WTC11 (cell line): Measurements from ENCODE around the gene RPS6KA2. TPM values are rescaled to one million over a fixed set of nuclear protein-coding genes. Genes with fewer than 3 reads are reported as not detected.

Experiments
- ATAC-seq: fragments of 200-7000 bp; cut with Tn5 transposase; 2 replicates; pipeline ENCODE4 v1.10.0; 2021; ENCODE audit warnings: mild to moderate bottlenecking, moderate library complexity
- CTCF ChIA-PET: fragments of 300-600 bp; sonication (Branson Sonifier 250); formaldehyde crosslinking; loops from one replicate; lab custom pipeline; 2021; ENCODE audit warnings: antibody characterized with exemption; lab: Charles Lee
- POLR2A ChIA-PET: fragments of 350-600 bp; sonication (Branson Sonifier 250); formaldehyde crosslinking; loops from one replicate; lab custom pipeline; 2021; ENCODE audit warnings: antibody characterized with exemption; lab: Charles Lee
- DNase-seq: peaks from one replicate; pipeline ENCODE4 v3.0.0; 2021; ENCODE audit warnings: low spot score
- H3K27ac Mint-ChIP-seq: 2 replicates; pipeline ENCODE4 v1.8.0; 2021; ENCODE audit warnings: mixed read lengths
- H3K27me3 Mint-ChIP-seq: 2 replicates; pipeline ENCODE4 v1.8.0; 2021; ENCODE audit warnings: low read depth, mild to moderate bottlenecking, moderate library complexity, mixed read lengths
- H3K36me3 Mint-ChIP-seq: 2 replicates; pipeline ENCODE4 v1.8.0; 2021; ENCODE audit warnings: mixed read lengths
- H3K4me1 Mint-ChIP-seq: 2 replicates; pipeline ENCODE4 v1.8.0; 2022; ENCODE audit warnings: mixed read lengths
- H3K4me3 Mint-ChIP-seq: 2 replicates; pipeline ENCODE4 v1.8.0; 2021; ENCODE audit warnings: mild to moderate bottlenecking, moderate library complexity, mixed read lengths
- H3K9me3 Mint-ChIP-seq: 2 replicates; pipeline ENCODE4 v1.8.0; 2021; ENCODE audit warnings: mixed read lengths
- AR ChIP-seq: fragments of 250-450 bp; sonication (Bioruptor Pico); IDR thresholded peaks from 2 replicates; pipeline ENCODE4 v1.9.0; 2021; ENCODE audit warnings: mild to moderate bottlenecking
- CDX4 ChIP-seq: fragments of 250-450 bp; sonication (Bioruptor Pico); IDR thresholded peaks from 2 replicates; pipeline ENCODE4 v1.9.0; 2021; ENCODE audit warnings: moderate library complexity, mild to moderate bottlenecking, inconsistent platforms, borderline replicate concordance
- EMX1 ChIP-seq: fragments of 250-450 bp; sonication (Bioruptor Pico); IDR thresholded peaks from 2 replicates; pipeline ENCODE4 v1.8.0; 2021; ENCODE audit warnings: mild to moderate bottlenecking
- ESRRA ChIP-seq: sonication (generic); formaldehyde crosslinking; IDR thresholded peaks from 2 replicates; pipeline ENCODE4 v1.8.1; 2022; ENCODE audit warnings: mild to moderate bottlenecking, missing genetic modification reagents, borderline replicate concordance
- ETV6 ChIP-seq: sonication (generic); formaldehyde crosslinking; IDR thresholded peaks from 2 replicates; pipeline ENCODE4 v1.8.1; 2022; ENCODE audit warnings: mild to moderate bottlenecking, missing genetic modification reagents
- GRHL2 ChIP-seq: fragments of 250-450 bp; sonication (Bioruptor Pico); IDR thresholded peaks from 2 replicates; pipeline ENCODE4 v1.8.0; 2022; ENCODE audit warnings: mild to moderate bottlenecking, moderate library complexity; ENCODE audit not compliant: insufficient replicate concordance, severe bottlenecking
- HMGXB4 ChIP-seq: sonication (generic); formaldehyde crosslinking; IDR thresholded peaks from 2 replicates; pipeline ENCODE4 v1.8.1; 2023; ENCODE audit warnings: mild to moderate bottlenecking, moderate library complexity, missing genetic modification reagents
- IRF2 ChIP-seq: sonication (generic); formaldehyde crosslinking; IDR thresholded peaks from 2 replicates; pipeline ENCODE4 v1.8.0; 2022; ENCODE audit warnings: low read depth, missing genetic modification reagents, borderline replicate concordance
- MYBL2 ChIP-seq: sonication (generic); formaldehyde crosslinking; IDR thresholded peaks from 2 replicates; pipeline ENCODE4 v1.8.1; 2023; ENCODE audit warnings: mild to moderate bottlenecking, moderate library complexity, missing genetic modification reagents
- OVOL2 ChIP-seq: fragments of 250-450 bp; sonication (Bioruptor Pico); IDR thresholded peaks from 2 replicates; pipeline ENCODE4 v1.9.0; 2021; ENCODE audit warnings: mild to moderate bottlenecking, borderline replicate concordance
- PREB ChIP-seq: sonication (generic); formaldehyde crosslinking; IDR thresholded peaks from 2 replicates; pipeline ENCODE4 v1.8.1; 2022; ENCODE audit warnings: mild to moderate bottlenecking, missing genetic modification reagents, moderate library complexity, borderline replicate concordance
- SMAD3 ChIP-seq: sonication (generic); formaldehyde crosslinking; IDR thresholded peaks from 2 replicates; pipeline ENCODE4 v1.8.0; 2022; ENCODE audit warnings: missing genetic modification reagents, mild to moderate bottlenecking, borderline replicate concordance
- STAT6 ChIP-seq: sonication (generic); formaldehyde crosslinking; conservative IDR thresholded peaks from 2 replicates; pipeline ENCODE4 v1.8.1; 2023; ENCODE audit warnings: mild to moderate bottlenecking, low read depth, missing genetic modification reagents, moderate library complexity
- USF1 ChIP-seq: sonication (generic); formaldehyde crosslinking; IDR thresholded peaks from 2 replicates; pipeline ENCODE4 v1.8.0; 2022; ENCODE audit warnings: mild to moderate bottlenecking, missing genetic modification reagents
- USF2 ChIP-seq: sonication (generic); formaldehyde crosslinking; IDR thresholded peaks from 2 replicates; pipeline ENCODE4 v1.8.1; 2023; ENCODE audit warnings: mild to moderate bottlenecking, missing genetic modification reagents, moderate library complexity
- ZBTB21 ChIP-seq: sonication (generic); formaldehyde crosslinking; IDR thresholded peaks from 2 replicates; pipeline ENCODE4 v1.8.1; 2023; ENCODE audit warnings: mild to moderate bottlenecking, missing genetic modification reagents, borderline replicate concordance
- ZMAT4 ChIP-seq: fragments of 250-450 bp; sonication (Bioruptor Pico); IDR thresholded peaks from 2 replicates; pipeline ENCODE4 v1.9.0; 2021; ENCODE audit warnings: mild to moderate bottlenecking
- ZNF263 ChIP-seq: sonication (generic); formaldehyde crosslinking; IDR thresholded peaks from 2 replicates; pipeline ENCODE4 v1.8.1; 2022; ENCODE audit warnings: low read depth, mild to moderate bottlenecking, moderate library complexity, missing genetic modification reagents
- ZNF317 ChIP-seq: sonication (generic); formaldehyde crosslinking; IDR thresholded peaks from 2 replicates; pipeline ENCODE4 v1.8.1; 2023; ENCODE audit warnings: low read depth, mild to moderate bottlenecking, moderate library complexity, missing genetic modification reagents, borderline replicate concordance
- ZNF416 ChIP-seq: fragments of 250-450 bp; sonication (Bioruptor Pico); IDR thresholded peaks from 2 replicates; pipeline ENCODE4 v1.9.0; 2021; ENCODE audit warnings: mild to moderate bottlenecking, inconsistent platforms
- ZNF425 ChIP-seq: fragments of 250-450 bp; sonication (Bioruptor Pico); conservative IDR thresholded peaks from 2 replicates; pipeline ENCODE4 v1.9.0; 2021; ENCODE audit warnings: mild to moderate bottlenecking
- total RNA-seq: library from RNA; stranded (reverse); gene quantifications from 3 replicates; pipeline ENCODE4 v1.2.3, GENCODE V29; 2021

The RPS6KA2 gene
- total RNA-seq, 1 experiment from 2014 or later = 24.2 TPM

- H3K27ac Mint-ChIP-seq = no peak overlapping the region
- peaks cover 5% of the 10 kb centered on the region for H3K9me3 Mint-ChIP-seq
- TF ChIP-seq ZNF425 (CRISPR knock-in tag) (no peak), STAT6 (no peak), ZBTB21 (no peak), ZNF263 (CRISPR knock-in tag) (no peak), USF1 (no peak), MYBL2 (CRISPR knock-in tag) (no peak), ZNF416 (CRISPR knock-in tag) (no peak), EMX1 (CRISPR knock-in tag) (no peak)
- H3K4me3 Mint-ChIP-seq = no peak overlapping the region
- no peaks in the 10 kb centered on the region for H3K27me3 Mint-ChIP-seq
- ChIA-PET CTCF (no interaction called here), POLR2A (no interaction called here)
- DNase-seq (no peak), ATAC-seq (no peak)
- no peaks in the 10 kb centered on the region for H3K36me3 Mint-ChIP-seq
- H3K4me1 Mint-ChIP-seq = peaks cover 35% of the 10 kb centered on the region
These were observed 65.2 kb downstream of the RPS6KA2 start for GRCh38 chr6:166561771-166562359.

- ATAC-seq (no peak), DNase-seq (no peak)
- Mint-ChIP-seq H3K4me1 (peaks cover 49% of the 10 kb centered on the region), H3K27me3 (no peaks in the 10 kb centered on the region), H3K4me3 (no peak overlapping the region), H3K27ac (no peak overlapping the region; the same call in 1 of the 2 replicates), H3K36me3 (no peaks in the 10 kb centered on the region), H3K9me3 (peaks cover 5% of the 10 kb centered on the region)
- CTCF ChIA-PET = no interaction called here
- POLR2A ChIA-PET = no interaction called here
- TF ChIP-seq ESRRA (no peak), ZNF317 (CRISPR knock-in tag) (no peak), SMAD3 (CRISPR knock-in tag) (no peak), CDX4 (CRISPR knock-in tag) (no peak), AR (no peak), USF2 (CRISPR knock-in tag) (no peak), MYBL2 (CRISPR knock-in tag) (no peak), GRHL2 (CRISPR knock-in tag) (no peak), OVOL2 (no peak), PREB (CRISPR knock-in tag) (no peak), IRF2 (CRISPR knock-in tag) (no peak), HMGXB4 (CRISPR knock-in tag) (no peak), ZMAT4 (CRISPR knock-in tag) (no peak), ETV6 (CRISPR knock-in tag) (no peak)
These were observed 66.8 kb downstream of the RPS6KA2 start for GRCh38 chr6:166560222-166560621.
